Smooth muscle cell (in vitro differentiated cells): Measurements from ENCODE around the gene BTRC. TPM values are rescaled to one million over a fixed set of nuclear protein-coding genes. Genes with fewer than 3 reads are reported as not detected.

Source experiments
- DNase-seq: peaks from one replicate; lab custom pipeline; 2025; ENCODE audit not compliant: unreplicated experiment; lab: John Stamatoyannopoulos, UW
- H2AFZ ChIP-seq: fragments of 200-600 bp; sonication (generic); 2 replicates; pipeline ENCODE4 v1.6.0; 2016; ENCODE audit warnings: antibody characterized with exemption, low read depth, mild to moderate bottlenecking
- H3F3A ChIP-seq: fragments of 200-600 bp; sonication (generic); 2 replicates; pipeline ENCODE4 v1.6.0; 2017; ENCODE audit warnings: antibody characterized with exemption, low read depth
- H3K27ac ChIP-seq: fragments of 200-600 bp; sonication (generic); 2 replicates; pipeline ENCODE4 v1.5.1; 2016; ENCODE audit warnings: low read depth, mild to moderate bottlenecking
- H3K27me3 ChIP-seq: fragments of 200-600 bp; sonication (generic); 2 replicates; pipeline ENCODE4 v1.6.1; 2016; ENCODE audit warnings: low read depth, mild to moderate bottlenecking
- H3K36me3 ChIP-seq: fragments of 200-600 bp; sonication (generic); 2 replicates; pipeline ENCODE4 v1.5.1; 2016; ENCODE audit warnings: low read depth
- H3K4me1 ChIP-seq: fragments of 200-600 bp; sonication (generic); 2 replicates; pipeline ENCODE4 v1.5.1; 2016; ENCODE audit warnings: low read depth
- H3K4me2 ChIP-seq: fragments of 200-600 bp; sonication (generic); 2 replicates; pipeline ENCODE4 v1.6.0; 2016; ENCODE audit warnings: mild to moderate bottlenecking
- H3K4me3 ChIP-seq: fragments of 200-600 bp; sonication (generic); 2 replicates; pipeline ENCODE4 v1.5.1; 2016; ENCODE audit warnings: mild to moderate bottlenecking
- H3K79me2 ChIP-seq: fragments of 200-600 bp; sonication (generic); 2 replicates; pipeline ENCODE4 v1.6.0; 2016; ENCODE audit warnings: low read depth, mild to moderate bottlenecking
- H3K9ac ChIP-seq: fragments of 200-600 bp; sonication (generic); 2 replicates; pipeline ENCODE4 v1.6.0; 2016; ENCODE audit warnings: low read depth
- H3K9me3 ChIP-seq: fragments of 200-600 bp; sonication (generic); replicated peaks from 2 replicates; pipeline ENCODE4 v1.5.1; 2016; ENCODE audit warnings: low read depth
- H4K20me1 ChIP-seq: fragments of 200-600 bp; sonication (generic); 2 replicates; pipeline ENCODE4 v1.6.0; 2016; ENCODE audit warnings: low read depth
- CTCF ChIP-seq: fragments of 200-600 bp; sonication (generic); IDR thresholded peaks from 2 replicates; pipeline ENCODE4 v1.5.1; 2017; ENCODE audit warnings: borderline replicate concordance, mild to moderate bottlenecking, antibody characterized with exemption; ENCODE audit not compliant: insufficient read depth, poor library complexity, severe bottlenecking
- WGBS: methylation state at CpG from one replicate; pipeline ENCODE4 v1.1.7; 2016; ENCODE audit warnings: low lambda C conversion rate; 5-methylcytosine and 5-hydroxymethylcytosine counted together
- polyA plus RNA-seq: library from polyadenylated mRNA; unstranded; fragments of >200 nt; fragmentation: Nextera tagmentation; extraction: Ambion mirVana; gene quantifications from 2 replicates; pipeline ENCODE4 v1.2.1, GENCODE V29; 2016
- total RNA-seq: library from RNA; depleted of rRNA; stranded (reverse); fragments of >200 nt; gene quantifications from 2 replicates; pipeline ENCODE4 v1.2.3, GENCODE V29; 2014

Gene BTRC
- total and polyA plus RNA-seq, 2 experiments from 2014 or later: 9.6 to 16.8 TPM

- Histone ChIP-seq H2AFZ (no peak overlapping the region), H3K36me3 (no peaks in the 10 kb centered on the region), H3K27me3 (no peaks in the 10 kb centered on the region), H3F3A (no peaks in the 10 kb centered on the region), H3K9ac (no peak overlapping the region), H3K79me2 (no peaks in the 10 kb centered on the region), H3K4me1 (peaks cover 6% of the 10 kb centered on the region), H3K4me3 (no peak overlapping the region), H3K9me3 (no peaks in the 10 kb centered on the region), H3K27ac (no peak overlapping the region), H3K4me2 (no peak overlapping the region), H4K20me1 (no peaks in the 10 kb centered on the region)
- TF ChIP-seq CTCF: no peak
- WGBS: 83% methylated on average over 7 of the region's 7 CpGs
- DNase-seq: no peak
Measured at GRCh38 chr10:101576211-101576863, 222.4 kb downstream of the BTRC start.

GRCh38 chr10:101577121-101577871 lies 223.3 kb downstream of the BTRC start:
- no peaks in the 10 kb centered on the region for H3K36me3 ChIP-seq
- TF ChIP-seq CTCF: no peak
- H3F3A ChIP-seq: no peaks in the 10 kb centered on the region
- no peaks in the 10 kb centered on the region for H3K79me2 ChIP-seq
- no peak overlapping the region for H3K27ac ChIP-seq
- no peaks in the 10 kb centered on the region for H4K20me1 ChIP-seq
- no peak overlapping the region for H3K9ac ChIP-seq
- no peaks in the 10 kb centered on the region for H3K9me3 ChIP-seq
- WGBS: 95% methylated on average over 7 of the region's 7 CpGs
- H3K4me3 ChIP-seq: no peak overlapping the region
- peaks cover 7% of the 10 kb centered on the region for H3K4me1 ChIP-seq
- H2AFZ ChIP-seq: no peak overlapping the region
- DNase-seq: no peak
- H3K27me3 ChIP-seq: no peaks in the 10 kb centered on the region
- no peak overlapping the region for H3K4me2 ChIP-seq

- Histone ChIP-seq H3K36me3 (no peaks in the 10 kb centered on the region), H3K4me1 (peaks cover 7% of the 10 kb centered on the region), H3K27me3 (no peaks in the 10 kb centered on the region), H3K9ac (no peak overlapping the region), H3K4me3 (no peak overlapping the region), H3K79me2 (no peaks in the 10 kb centered on the region), H2AFZ (no peak overlapping the region), H4K20me1 (no peaks in the 10 kb centered on the region), H3F3A (no peaks in the 10 kb centered on the region), H3K9me3 (no peaks in the 10 kb centered on the region), H3K27ac (no peak overlapping the region), H3K4me2 (no peak overlapping the region)
- TF ChIP-seq CTCF: no peak
- DNase-seq: no peak
- 82% methylated on average over 5 of the region's 5 CpGs for WGBS
Measured at GRCh38 chr10:101578192-101578591, 224.2 kb downstream of the BTRC start.
